Cardiac muscle cell (in vitro differentiated cells and primary cell): ENCODE results near the gene ORC5. TPM values are rescaled to one million over a fixed set of nuclear protein-coding genes. Genes with fewer than 3 reads are reported as not detected.
A peak's percentile ranks its signal among the peaks of the same experiment; 100 is the strongest.
"Not testable (repeated sequence)": the region's sequence is repeated elsewhere in the genome, so short reads cannot be mapped to it uniquely, and the experiment has no call there.

Source experiments
- DNase-seq, 2 donors: peaks; one replicate each; pipeline versions ENCODE4 v3.0.0 to v3.0.0-alpha.2; 2010 to 2017; ENCODE audit warnings: low read depth in 1 of 2, low spot score in 1 of 2
- H3K27ac ChIP-seq: fragments of 200-600 bp; sonication (generic); 2 replicates; pipeline ENCODE4 v1.5.1; 2016
- H3K27me3 ChIP-seq: fragments of 200-600 bp; sonication (generic); 2 replicates; pipeline ENCODE4 v1.6.0; 2016; ENCODE audit warnings: control low read depth
- H3K36me3 ChIP-seq: fragments of 200-600 bp; sonication (generic); 2 replicates; pipeline ENCODE4 v1.5.1; 2016; ENCODE audit warnings: control low read depth
- H3K4me1 ChIP-seq: fragments of 200-600 bp; sonication (generic); 2 replicates; pipeline ENCODE4 v1.8.1; 2017; ENCODE audit warnings: low read depth, mild to moderate bottlenecking, mixed run types
- H3K4me3 ChIP-seq: fragments of 200-600 bp; sonication (generic); 2 replicates; pipeline ENCODE4 v1.5.1; 2016; ENCODE audit warnings: mild to moderate bottlenecking
- H3K9me3 ChIP-seq: fragments of 200-600 bp; sonication (generic); 2 replicates; pipeline ENCODE4 v1.5.1; 2017; ENCODE audit warnings: low read depth, mild to moderate bottlenecking, control low read depth
- CTCF ChIP-seq: IDR thresholded peaks from 2 replicates; pipeline ENCODE4 v1.5.1; 2012; ENCODE audit warnings: low read depth, mild to moderate bottlenecking, low read length
- polyA plus RNA-seq: library from polyadenylated mRNA; unstranded; fragments of >200 nt; fragmentation: Nextera tagmentation; extraction: Ambion mirVana; gene quantifications from 2 replicates; pipeline ENCODE4 v1.2.1, GENCODE V29; 2016
- total RNA-seq: library from RNA; depleted of rRNA; stranded (reverse); fragments of >200 nt; gene quantifications from 2 replicates; pipeline ENCODE4 v1.2.3, GENCODE V29; 2016

Gene ORC5
- total and polyA plus RNA-seq, 2 experiments from 2014 or later, result 20.4 to 66.5 TPM

DNA sequence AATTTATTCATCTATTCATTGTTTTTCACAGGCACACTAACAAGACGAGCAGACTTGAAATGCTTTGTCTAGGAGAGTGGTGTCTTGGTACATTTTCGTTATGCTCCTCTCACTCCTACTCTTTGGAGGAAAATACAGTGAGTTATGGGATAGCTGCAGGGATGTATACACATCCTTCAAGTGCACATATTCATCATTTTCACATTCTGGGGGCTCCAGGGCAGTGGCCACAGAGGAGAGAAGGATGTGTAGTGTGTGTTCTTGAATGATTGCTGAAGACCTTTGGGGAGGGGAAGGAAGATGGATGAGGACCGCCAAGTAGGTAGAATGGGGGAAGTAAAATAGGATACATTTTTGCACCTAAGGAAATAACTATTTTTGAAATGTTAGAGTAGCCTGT, 34.8 kb upstream of the ORC5 start:
- no peak for TF ChIP-seq CTCF
- peaks cover 3% of the 10 kb centered on the region for H3K27me3 ChIP-seq
- H3K9me3 ChIP-seq, result no peaks in the 10 kb centered on the region
- no peaks in the 10 kb centered on the region for H3K36me3 ChIP-seq
- H3K4me3 ChIP-seq, result no peak overlapping the region
- no peak for DNase-seq
- H3K27ac ChIP-seq, result no peak overlapping the region
- no peaks in the 10 kb centered on the region for H3K4me1 ChIP-seq

DNA sequence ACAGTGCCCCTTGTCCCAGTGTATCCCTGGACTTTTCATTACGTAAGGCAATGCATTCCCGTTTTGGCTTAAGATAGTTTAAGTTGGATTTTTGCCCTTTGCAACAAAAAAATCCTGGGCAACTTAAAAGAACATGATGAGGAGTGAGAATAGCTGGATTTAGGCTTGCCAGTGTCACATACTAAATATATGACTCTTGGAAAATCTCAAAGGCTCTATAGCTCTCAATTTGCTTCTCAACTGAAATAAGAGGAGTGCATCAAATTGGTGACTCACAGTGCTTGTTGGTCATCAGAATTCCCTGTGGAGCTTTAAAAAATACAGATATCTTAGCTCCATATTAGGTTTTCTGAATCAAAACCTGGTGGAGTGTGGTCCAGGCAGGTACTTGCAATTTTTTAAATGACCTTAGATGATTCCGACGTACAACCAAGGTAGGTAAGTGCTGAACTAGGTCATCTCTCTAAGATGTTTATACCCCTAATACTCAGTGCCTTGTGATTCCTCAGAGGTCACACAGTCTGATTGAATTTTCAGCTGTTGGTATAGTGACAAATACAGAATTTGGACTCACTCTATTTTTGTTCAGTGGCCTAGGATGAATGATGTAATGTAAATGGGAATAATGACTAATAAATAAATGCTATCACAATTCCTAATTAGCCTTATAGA, 33.9 kb upstream of the ORC5 start:
- Histone ChIP-seq H3K4me3 (no peak overlapping the region), H3K27me3 (peaks cover 3% of the 10 kb centered on the region), H3K36me3 (no peaks in the 10 kb centered on the region), H3K4me1 (no peaks in the 10 kb centered on the region), H3K9me3 (no peaks in the 10 kb centered on the region), H3K27ac (no peak overlapping the region)
- no peak for DNase-seq
- TF ChIP-seq CTCF, result no peak

DNA sequence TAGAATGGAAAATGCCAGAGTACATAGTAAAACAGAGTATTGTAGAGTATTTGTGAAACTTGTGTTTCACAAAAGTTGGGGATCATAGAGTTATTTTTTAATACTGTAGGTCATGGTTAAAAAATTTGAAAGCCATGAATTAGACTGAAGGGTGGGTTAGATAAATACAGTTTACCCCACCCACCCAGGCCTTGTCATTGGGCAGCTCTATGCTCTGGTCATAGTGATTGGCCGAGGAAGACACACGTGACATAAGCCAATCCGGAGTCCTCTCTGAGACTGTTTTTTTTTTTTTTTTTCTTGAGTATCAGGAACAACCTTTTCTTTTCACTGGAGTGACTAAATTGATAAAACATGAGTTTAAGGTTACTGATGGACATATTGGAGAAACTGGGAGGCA, 33.3 kb upstream of the ORC5 start:
- Histone ChIP-seq H3K4me3 (no peak overlapping the region), H3K27ac (no peak overlapping the region), H3K9me3 (no peaks in the 10 kb centered on the region), H3K27me3 (peaks cover 3% of the 10 kb centered on the region), H3K4me1 (no peaks in the 10 kb centered on the region), H3K36me3 (no peaks in the 10 kb centered on the region)
- no peak for TF ChIP-seq CTCF
- DNase-seq, result no peak

- Histone ChIP-seq H3K4me3 (no peak overlapping the region), H3K4me1 (no peaks in the 10 kb centered on the region), H3K27ac (no peak overlapping the region), H3K9me3 (no peaks in the 10 kb centered on the region), H3K27me3 (peaks cover 3% of the 10 kb centered on the region), H3K36me3 (no peaks in the 10 kb centered on the region)
- DNase-seq, result peak in 1 of 2 donors; percentile 39
- no peak for TF ChIP-seq CTCF
These were observed 32.6 kb upstream of the ORC5 start for GRCh38 chr7:104240401-104240800.

- DNase-seq, H3K27ac ChIP-seq, H3K36me3 ChIP-seq, H3K9me3 ChIP-seq, H3K4me1 ChIP-seq, H3K27me3 ChIP-seq, H3K4me3 ChIP-seq: not testable (repeated sequence)
These were observed 27.2 kb upstream of the ORC5 start for GRCh38 chr7:104234990-104235389.

- Histone ChIP-seq H3K4me3 (no peak overlapping the region), H3K36me3 (no peaks in the 10 kb centered on the region), H3K27me3 (no peaks in the 10 kb centered on the region), H3K9me3 (no peaks in the 10 kb centered on the region), H3K27ac (no peak overlapping the region), H3K4me1 (no peaks in the 10 kb centered on the region)
- DNase-seq, result peak; percentile 70 to 82
- TF ChIP-seq CTCF, result peak; percentile 92
These were observed 23.5 kb upstream of the ORC5 start for GRCh38 chr7:104231054-104232046.
